ENCODE measurements around the gene CCDC33.

The CCDC33 gene

DNA sequence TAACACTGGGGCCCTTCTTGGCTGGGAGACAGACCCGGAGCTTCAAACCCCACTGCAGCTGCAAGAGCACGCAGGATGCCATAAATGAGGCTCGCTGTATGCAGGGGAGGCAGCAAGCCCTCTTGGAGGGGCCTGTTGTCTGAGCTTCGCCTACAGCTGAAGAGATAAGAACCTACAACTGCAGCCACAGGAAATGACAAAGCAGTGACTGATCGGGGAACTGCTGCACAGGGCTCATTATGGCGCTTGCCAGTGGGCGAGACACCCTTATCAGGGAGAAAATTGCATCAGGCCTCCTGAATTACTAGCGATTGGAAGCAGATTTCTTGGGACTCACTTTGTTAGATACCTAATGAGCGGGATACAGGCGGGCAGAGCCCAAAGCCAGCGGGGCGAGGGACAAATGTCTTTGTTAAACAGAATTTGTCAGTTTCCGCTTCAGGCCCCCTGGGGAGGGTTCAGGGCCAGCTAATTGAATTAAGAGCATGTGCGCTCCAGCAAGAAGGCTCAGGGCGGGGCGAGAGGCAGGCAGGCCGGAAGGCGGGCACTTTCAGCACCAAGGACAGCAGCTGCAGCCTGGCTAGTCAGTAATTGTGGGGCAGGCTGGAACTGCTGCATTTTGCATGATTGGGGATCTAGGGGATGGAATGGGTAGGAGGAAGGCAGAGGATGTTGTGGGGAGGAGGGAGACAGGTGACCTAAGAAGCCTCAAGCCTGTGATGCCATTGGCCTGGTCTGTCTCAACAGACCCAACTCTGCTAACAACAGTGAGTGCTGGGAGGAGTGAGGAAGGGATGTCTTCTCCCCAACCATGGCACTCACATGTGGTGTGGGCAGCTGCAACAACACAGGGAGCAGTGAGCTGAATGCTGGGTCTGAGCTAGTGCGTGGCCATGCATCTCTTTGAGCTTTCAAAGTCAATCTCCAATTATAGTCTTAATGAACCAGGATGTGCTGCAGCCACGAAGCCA is 55.3 kb downstream of the CCDC33 start:
- DNase-seq, result peak; percentile 83

DNA sequence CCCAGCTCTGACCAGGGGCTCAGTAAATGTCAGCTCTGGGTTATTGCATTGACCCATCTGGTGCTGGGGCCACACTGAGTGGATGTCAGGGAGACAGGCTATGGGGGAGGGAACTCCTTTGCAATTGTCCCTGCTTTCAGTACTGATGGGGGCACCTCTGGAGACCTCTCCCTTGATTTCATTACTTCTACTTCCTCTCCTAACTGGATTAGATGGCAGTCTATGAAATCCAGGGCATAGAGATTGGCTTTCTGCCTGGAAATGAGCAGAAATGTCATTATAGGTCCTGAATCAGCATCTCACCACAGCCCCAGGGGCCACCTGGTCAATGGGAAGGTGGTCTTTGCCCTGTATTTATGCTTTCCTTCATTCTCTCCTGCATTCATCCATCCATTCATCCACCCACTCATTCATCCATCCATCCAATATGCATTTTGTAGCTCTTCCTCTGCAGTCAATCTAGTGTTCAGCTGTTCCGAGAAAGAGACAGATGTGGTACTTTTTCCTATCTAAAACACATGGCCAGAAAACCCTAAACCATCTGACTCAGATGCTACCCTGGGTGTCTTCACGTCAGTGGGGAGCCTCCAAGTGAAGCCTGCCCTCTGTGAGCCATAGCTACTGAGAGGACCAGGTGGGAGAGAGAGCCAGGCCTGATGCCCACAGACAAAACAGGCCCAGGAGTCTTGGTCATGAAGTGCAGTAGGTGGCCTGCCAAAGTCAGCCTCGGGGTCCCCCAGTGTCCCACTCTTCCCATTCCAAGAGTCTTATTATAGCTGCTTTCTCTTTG is 57.1 kb downstream of the CCDC33 start:
- no peak for DNase-seq

DNA sequence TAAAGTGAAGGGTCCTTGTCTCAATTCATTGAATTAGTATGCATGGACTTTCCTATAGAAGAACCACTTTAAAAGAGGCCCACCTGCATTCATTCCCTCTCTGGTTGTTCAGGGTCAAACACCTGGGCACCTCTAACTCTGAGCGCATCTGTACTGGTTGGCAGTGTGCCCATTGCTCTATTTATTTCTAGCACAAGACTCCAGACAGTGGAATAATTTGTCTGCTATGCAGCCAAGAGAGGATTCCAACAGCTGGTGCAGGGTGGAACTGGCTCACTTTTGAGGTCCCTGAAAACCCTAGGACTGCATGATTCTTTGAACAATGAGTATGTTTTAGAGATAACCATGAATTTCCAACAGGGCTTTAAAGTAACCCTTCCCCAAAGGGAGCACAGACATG is 57.9 kb downstream of the CCDC33 start:
- DNase-seq, result peak; percentile 18

DNA sequence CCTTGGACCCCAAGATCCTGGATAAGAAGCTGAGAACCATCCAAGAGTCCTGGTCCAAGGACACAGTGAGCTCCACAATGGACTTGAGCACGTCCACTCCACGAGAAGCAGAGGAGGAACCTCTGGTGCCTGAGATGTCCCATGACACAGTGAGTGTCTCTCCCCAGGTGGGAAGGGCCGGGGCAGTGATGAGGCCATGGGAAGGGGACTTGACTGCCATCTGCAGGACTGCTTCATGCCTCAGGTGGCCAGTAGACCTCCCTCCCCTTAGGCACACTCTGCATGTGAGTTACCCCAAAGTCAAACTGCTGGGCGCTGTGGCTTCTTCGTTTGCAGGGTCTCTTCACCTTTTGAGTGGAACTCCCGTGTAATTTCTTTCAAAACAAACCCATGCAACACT is 59.7 kb downstream of the CCDC33 start:
- DNase-seq, result no peak

DNA sequence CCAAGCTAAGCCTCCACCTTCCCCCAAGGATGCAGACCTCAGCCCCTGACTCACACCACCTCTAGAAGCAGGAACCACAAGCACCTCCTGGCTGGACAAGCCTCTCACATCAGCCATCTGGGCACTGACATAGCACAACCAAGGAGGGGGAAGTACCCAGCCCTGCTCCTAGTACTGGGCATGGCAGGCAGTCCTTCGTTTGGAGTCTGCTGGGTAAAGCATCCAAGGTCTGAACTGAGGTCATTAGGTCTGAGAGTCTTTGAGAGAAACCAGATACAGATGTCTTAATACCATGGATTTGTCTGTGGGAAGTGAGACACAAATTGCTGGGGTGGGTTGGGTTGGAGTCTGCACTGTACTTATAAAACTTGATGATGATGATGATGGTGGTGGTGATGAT is 61.8 kb downstream of the CCDC33 start:
- no peak for DNase-seq

GRCh38 chr15:74300057-74300795 is 64.1 kb downstream of the CCDC33 start:
- DNase-seq, result no peak

DNA sequence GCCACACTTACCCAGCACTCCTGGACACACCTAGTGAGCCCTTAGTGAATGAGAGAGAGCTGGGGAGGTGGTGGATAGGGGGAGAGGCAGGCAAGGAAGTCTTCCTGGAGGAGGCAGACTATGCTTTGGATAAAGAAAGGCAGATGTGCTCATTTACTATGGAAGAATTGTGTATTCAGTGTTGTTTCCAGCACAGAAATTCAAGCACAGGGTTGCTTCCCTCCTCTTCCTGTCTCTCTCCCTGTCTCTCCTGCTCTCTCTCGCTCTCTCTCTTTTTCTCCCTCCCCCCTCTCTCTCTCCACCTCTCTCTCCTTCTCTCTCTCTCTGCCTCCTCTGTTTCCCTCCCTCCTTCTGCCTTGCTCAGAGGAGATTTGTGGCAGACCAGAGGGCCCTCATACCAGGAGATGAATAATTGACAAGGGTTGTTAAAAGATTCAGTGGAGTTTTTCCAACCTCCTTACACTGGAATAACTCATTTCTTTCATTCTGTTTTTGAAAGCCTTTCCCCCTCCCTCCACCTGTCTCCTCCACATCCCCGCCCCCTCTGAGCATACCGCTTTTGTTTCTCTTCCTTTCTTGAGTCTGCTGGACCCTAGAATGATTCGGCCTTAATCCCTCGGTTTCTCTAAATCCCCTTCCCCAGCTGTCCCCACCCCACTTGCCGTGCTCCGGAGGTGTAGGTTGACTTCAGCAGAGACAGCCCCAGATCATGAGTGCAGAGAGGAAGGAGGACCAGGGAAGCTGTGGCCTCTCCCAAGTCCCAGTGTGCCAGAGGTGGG is 65.6 kb downstream of the CCDC33 start:
- DNase-seq, result no peak

DNA sequence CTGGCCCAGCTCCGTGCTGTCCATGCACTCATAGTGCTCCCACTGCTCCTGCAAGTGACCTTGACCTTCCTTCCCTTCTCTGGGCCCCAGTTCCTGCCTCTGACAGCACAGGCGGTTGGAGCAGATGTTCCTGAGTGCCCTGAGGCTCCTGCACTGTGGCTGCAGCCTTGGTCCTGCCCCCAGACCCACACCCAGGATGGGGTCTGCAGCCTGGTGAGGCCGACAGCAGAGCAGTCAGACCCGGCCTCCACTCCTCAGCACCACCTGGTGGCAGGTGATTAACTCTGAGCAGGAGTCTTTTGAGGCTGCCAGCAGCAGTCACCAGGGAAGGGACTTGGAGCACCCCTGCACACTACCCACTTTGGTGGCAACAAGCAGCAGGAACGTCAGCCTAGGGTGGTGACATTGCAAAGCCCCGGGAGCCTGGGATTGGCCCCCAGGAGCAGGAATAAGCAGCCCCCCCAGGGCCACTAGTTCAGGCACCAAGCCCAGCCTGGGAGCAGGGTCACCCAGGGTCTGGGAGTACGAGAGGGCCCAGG is 66.8 kb downstream of the CCDC33 start:
- peak; percentile 14 for DNase-seq

- no peak for DNase-seq
Measured at GRCh38 chr15:74303741-74304309, 67.7 kb downstream of the CCDC33 start.

GRCh38 chr15:74304431-74304830 is 68.3 kb downstream of the CCDC33 start:
- DNase-seq, result peak; percentile 29

DNA sequence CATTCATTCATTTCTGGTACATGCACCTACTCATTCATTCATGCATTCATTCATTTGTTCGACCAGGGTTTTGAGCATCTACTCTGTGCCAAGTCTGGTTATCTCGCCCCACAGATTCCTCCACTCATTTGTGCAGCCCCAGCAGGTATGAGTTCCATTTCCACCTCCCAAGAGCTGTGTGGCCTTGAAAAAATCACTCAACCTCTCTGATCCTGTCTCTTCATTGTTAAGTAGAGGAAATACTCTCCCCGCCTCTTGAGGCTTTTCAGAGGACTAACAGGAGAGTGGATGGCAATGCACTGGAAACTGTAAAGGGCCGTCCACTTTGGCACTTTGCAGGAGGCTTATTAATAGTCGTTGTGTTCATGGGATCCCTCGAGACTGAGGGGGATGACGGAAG is 69.6 kb downstream of the CCDC33 start:
- DNase-seq, result no peak

- peak; percentile 8 for DNase-seq
Measured at GRCh38 chr15:74306781-74307217, 70.7 kb downstream of the CCDC33 start.

DNA sequence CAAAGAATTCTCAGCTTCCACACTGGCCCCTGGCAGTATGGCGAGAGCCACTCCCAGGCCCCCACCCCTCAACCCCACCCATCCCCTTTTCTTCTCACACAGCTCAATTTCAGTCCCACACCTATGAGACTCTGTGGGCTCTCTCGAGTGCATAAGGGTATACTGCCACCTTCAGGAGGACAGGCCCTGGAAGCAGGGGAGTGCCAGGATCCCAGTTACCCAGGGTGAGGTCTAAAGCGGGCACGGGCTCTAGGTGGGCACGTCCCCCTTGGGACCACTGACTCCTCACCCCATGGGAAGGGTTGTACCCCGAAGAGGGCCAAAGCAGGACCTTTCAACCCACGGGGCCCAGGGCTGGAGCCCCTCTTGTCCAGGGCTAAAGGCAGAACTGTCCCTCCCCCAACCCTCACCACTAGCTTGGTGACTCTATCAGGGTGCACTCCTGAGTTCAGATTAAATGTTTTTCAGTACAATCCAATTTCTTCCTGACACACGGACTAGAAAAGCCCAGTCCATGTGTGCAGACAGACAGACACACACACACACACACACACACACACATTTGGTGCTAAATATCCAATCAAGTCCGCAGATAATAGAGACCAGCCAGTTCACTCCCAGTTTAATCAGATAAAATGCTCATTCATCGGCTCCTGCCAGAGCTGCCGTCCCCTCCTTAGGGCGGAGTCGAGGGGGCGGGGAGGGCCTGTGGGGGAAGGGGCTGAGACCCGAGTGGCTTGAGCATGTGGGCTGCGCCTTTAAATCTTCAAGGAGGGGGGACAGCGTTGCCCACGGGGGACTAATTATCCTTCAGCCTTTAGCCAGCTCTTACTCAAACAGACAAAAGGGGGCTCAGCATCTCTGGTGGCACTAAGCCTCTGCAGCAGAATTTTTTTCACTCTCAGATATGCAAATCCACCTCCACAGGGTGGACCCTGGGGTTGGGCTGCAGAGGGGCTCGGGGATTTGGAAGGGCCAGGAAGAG is 72.0 kb downstream of the CCDC33 start:
- DNase-seq, result peak; percentile 60

- DNase-seq, result peak; percentile 57
Measured at GRCh38 chr15:74311734-74312444, 75.8 kb downstream of the CCDC33 start.

DNA sequence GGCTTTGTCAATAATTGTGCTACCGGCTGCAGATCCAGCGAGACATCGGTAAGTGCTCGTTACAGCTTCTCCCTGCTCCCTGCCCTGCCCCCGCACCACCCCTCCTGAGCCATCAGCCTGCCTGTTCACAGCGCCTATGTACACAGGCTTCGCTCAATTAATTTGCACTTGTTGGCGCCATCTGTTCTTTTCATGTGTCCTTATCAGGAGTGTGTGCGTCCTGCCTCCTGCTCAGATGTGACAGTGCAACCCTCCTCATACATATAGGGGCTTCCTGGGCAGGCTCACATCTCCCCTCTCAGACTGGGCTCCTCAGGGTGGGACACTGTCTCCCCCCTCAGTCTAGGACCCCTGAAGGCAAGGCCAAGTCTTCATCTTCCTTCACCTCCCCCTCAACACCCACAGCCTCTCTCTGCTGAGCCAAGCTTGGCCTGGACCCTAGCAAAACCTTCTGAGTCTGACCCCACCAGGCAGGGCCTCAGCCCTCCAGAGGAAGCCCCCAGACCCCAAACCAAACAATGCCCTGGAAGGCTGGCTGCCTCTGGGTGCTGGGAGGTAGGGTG is 76.4 kb downstream of the CCDC33 start:
- DNase-seq, result peak; percentile 80

DNA sequence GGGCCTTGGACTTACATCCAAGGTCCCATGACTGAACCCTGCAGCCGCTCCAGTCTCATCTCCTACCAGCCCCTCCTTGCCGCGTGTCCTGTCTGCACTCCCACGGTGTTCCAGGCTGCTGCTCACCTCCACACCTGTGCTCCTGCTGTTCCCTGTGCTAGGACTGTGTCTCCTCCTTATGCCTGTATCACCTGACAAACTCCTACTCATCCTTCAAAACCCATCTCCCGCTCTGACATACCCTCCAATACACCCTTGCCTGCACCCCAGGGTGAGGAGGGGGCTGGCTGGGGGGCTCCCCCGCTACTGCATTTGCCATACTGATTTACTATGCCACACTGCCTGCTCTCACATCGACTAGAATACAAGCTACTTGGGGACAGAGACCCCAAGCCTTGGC is 77.8 kb downstream of the CCDC33 start:
- no peak for DNase-seq

GRCh38 chr15:74314795-74315438 is 78.8 kb downstream of the CCDC33 start:
- no peak for DNase-seq

GRCh38 chr15:74315626-74316025 is 79.5 kb downstream of the CCDC33 start:
- DNase-seq, result peak; percentile 29

GRCh38 chr15:74316141-74316540 is 80.0 kb downstream of the CCDC33 start:
- DNase-seq, result no peak
